SK-N-MC (cell line): ENCODE data around the gene CAPN5.

Experiments
- EZH2 ChIP-seq: fragments of 200-600 bp; sonication (generic); IDR thresholded peaks from one replicate; pipeline ENCODE4 v1.6.1; 2017; ENCODE audit warnings: antibody characterized with exemption
- FOXP2 ChIP-seq: optimal IDR thresholded peaks from 2 replicates; pipeline ENCODE3; 2011; ENCODE audit warnings: mild to moderate bottlenecking, moderate library complexity; ENCODE audit not compliant: insufficient read depth; ENCODE audit errors: extremely low read length, control extremely low read depth
- POLR2AphosphoS5 ChIP-seq: IDR thresholded peaks from 2 replicates; pipeline ENCODE4 v1.6.1; 2012; ENCODE audit warnings: mild to moderate bottlenecking, low read depth, low read length, borderline replicate concordance

- no peak for TF ChIP-seq FOXP2
- no peak for TF ChIP-seq POLR2AphosphoS5
- no peak for TF ChIP-seq EZH2
Measured at GRCh38 chr11:77075425-77075905, 8.7 kb downstream of the CAPN5 start.
